Measurements from ENCODE around the gene ITGAL. TPM values are rescaled to one million over a fixed set of nuclear protein-coding genes. Genes with fewer than 3 reads are reported as not detected.

Gene ITGAL
- total and polyA plus RNA-seq, 2 of the 8 experiments (the other 6 are each of a cell fraction or from before 2014, with no cell fraction given): not detected

DNA sequence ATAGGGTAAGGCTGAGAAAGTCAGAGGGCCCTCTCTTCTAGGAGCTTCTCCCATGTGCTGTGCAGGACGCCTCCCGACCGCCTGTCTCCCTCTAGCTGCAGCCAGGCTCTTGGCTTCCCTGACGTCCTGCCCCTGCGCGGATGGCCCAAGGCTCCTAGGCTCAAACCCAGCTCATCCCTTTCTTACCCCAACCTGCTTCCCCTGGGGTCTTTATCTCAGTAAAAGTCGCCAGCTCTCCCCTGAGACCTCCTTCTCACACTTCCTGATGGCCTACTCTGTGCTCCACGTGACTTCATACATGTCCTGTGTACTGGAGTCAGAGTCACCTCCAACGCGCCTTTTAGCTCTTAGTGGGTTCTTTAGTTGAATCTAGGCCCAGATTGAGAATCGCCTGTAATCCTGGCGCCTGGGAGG, 63.2 kb downstream of the ITGAL start (continued):
- TF ChIP-seq, protein P1, sequence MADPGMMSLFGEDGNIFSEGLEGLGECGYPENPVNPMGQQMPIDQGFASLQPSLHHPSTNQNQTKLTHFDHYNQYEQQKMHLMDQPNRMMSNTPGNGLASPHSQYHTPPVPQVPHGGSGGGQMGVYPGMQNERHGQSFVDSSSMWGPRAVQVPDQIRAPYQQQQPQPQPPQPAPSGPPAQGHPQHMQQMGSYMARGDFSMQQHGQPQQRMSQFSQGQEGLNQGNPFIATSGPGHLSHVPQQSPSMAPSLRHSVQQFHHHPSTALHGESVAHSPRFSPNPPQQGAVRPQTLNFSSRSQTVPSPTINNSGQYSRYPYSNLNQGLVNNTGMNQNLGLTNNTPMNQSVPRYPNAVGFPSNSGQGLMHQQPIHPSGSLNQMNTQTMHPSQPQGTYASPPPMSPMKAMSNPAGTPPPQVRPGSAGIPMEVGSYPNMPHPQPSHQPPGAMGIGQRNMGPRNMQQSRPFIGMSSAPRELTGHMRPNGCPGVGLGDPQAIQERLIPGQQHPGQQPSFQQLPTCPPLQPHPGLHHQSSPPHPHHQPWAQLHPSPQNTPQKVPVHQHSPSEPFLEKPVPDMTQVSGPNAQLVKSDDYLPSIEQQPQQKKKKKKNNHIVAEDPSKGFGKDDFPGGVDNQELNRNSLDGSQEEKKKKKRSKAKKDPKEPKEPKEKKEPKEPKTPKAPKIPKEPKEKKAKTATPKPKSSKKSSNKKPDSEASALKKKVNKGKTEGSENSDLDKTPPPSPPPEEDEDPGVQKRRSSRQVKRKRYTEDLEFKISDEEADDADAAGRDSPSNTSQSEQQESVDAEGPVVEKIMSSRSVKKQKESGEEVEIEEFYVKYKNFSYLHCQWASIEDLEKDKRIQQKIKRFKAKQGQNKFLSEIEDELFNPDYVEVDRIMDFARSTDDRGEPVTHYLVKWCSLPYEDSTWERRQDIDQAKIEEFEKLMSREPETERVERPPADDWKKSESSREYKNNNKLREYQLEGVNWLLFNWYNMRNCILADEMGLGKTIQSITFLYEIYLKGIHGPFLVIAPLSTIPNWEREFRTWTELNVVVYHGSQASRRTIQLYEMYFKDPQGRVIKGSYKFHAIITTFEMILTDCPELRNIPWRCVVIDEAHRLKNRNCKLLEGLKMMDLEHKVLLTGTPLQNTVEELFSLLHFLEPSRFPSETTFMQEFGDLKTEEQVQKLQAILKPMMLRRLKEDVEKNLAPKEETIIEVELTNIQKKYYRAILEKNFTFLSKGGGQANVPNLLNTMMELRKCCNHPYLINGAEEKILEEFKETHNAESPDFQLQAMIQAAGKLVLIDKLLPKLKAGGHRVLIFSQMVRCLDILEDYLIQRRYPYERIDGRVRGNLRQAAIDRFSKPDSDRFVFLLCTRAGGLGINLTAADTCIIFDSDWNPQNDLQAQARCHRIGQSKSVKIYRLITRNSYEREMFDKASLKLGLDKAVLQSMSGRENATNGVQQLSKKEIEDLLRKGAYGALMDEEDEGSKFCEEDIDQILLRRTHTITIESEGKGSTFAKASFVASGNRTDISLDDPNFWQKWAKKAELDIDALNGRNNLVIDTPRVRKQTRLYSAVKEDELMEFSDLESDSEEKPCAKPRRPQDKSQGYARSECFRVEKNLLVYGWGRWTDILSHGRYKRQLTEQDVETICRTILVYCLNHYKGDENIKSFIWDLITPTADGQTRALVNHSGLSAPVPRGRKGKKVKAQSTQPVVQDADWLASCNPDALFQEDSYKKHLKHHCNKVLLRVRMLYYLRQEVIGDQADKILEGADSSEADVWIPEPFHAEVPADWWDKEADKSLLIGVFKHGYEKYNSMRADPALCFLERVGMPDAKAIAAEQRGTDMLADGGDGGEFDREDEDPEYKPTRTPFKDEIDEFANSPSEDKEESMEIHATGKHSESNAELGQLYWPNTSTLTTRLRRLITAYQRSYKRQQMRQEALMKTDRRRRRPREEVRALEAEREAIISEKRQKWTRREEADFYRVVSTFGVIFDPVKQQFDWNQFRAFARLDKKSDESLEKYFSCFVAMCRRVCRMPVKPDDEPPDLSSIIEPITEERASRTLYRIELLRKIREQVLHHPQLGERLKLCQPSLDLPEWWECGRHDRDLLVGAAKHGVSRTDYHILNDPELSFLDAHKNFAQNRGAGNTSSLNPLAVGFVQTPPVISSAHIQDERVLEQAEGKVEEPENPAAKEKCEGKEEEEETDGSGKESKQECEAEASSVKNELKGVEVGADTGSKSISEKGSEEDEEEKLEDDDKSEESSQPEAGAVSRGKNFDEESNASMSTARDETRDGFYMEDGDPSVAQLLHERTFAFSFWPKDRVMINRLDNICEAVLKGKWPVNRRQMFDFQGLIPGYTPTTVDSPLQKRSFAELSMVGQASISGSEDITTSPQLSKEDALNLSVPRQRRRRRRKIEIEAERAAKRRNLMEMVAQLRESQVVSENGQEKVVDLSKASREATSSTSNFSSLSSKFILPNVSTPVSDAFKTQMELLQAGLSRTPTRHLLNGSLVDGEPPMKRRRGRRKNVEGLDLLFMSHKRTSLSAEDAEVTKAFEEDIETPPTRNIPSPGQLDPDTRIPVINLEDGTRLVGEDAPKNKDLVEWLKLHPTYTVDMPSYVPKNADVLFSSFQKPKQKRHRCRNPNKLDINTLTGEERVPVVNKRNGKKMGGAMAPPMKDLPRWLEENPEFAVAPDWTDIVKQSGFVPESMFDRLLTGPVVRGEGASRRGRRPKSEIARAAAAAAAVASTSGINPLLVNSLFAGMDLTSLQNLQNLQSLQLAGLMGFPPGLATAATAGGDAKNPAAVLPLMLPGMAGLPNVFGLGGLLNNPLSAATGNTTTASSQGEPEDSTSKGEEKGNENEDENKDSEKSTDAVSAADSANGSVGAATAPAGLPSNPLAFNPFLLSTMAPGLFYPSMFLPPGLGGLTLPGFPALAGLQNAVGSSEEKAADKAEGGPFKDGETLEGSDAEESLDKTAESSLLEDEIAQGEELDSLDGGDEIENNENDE (IDR thresholded peaks at IDR 0.05; ENCODE audit: insufficient replicate concordance, low read length): no peak
- TF ChIP-seq CTBP2 (IDR thresholded peaks at IDR 0.05; ENCODE audit: borderline replicate concordance, insufficient read depth, insufficient read length, low read length): no peak
- TF ChIP-seq POLR2AphosphoS5 (IDR thresholded peaks at IDR 0.05; ENCODE audit: low read depth, low read length): no peak; the same call in 1 of the 2 replicates
- TF ChIP-seq TAF1 (IDR thresholded peaks at IDR 0.05; ENCODE audit: low read depth, low read length): peak; percentile 65
- no peak for TF ChIP-seq CBX5 (IDR thresholded peaks at IDR 0.05; ENCODE audit: low read depth, low read length)
- TF ChIP-seq CHD1 (IDR thresholded peaks at IDR 0.05; ENCODE audit: low read depth, low read length): no peak
- no peak for TF ChIP-seq KDM4A (IDR thresholded peaks at IDR 0.05; ENCODE audit: low read depth, low read length, severe bottlenecking)
- no peak for TF ChIP-seq SRF (IDR thresholded peaks at IDR 0.05; ENCODE audit: low read depth, low read length)
- 0 out of 2 replicates have a peak, but pooled peaks have one; percentile 11 for TF ChIP-seq PHF8 (conservative IDR thresholded peaks at IDR 0.05; ENCODE audit: low read depth, low read length)
- TF ChIP-seq SP2 (IDR thresholded peaks at IDR 0.05; ENCODE audit: low read length): no peak
- TF ChIP-seq EGR1 (IDR thresholded peaks at IDR 0.05; ENCODE audit: borderline replicate concordance, low read depth, low read length): no peak
- no peak for TF ChIP-seq JUN (IDR thresholded peaks at IDR 0.05; ENCODE audit: low read depth, low read length)
- TF ChIP-seq SP1 (IDR thresholded peaks at IDR 0.05; ENCODE audit: low read depth, low read length): no peak
